HG02884 (cell line): ENCODE measurements around the gene RAB29.

Experiments used
- ATAC-seq: cut with Tn5 transposase; IDR thresholded peaks from one replicate; pipeline ENCODE4 v1.9.1; 2021; ENCODE audit warnings: mild to moderate bottlenecking, moderate library complexity; ENCODE audit not compliant: unreplicated experiment

RAB29 gene

DNA sequence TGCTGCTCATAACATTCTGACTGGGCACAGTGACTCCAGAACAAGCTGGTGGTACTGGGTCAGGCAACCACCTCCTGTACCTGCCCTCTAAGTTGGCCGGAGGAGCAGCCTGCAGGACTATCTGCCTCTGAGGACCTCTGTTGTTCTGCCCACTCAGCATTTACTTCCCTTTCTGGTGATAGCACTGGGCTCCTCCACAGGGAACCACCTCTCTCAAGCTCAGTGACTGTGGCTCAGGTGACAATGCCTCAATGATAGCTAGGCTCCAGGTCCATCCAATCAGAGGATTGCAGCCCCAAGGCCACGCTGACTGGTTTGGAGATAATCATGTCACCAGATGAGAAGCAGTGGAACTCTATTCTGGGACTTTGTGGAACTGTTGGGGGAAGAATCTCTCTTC, 21.9 kb upstream of the RAB29 start:
- no peak for ATAC-seq

DNA sequence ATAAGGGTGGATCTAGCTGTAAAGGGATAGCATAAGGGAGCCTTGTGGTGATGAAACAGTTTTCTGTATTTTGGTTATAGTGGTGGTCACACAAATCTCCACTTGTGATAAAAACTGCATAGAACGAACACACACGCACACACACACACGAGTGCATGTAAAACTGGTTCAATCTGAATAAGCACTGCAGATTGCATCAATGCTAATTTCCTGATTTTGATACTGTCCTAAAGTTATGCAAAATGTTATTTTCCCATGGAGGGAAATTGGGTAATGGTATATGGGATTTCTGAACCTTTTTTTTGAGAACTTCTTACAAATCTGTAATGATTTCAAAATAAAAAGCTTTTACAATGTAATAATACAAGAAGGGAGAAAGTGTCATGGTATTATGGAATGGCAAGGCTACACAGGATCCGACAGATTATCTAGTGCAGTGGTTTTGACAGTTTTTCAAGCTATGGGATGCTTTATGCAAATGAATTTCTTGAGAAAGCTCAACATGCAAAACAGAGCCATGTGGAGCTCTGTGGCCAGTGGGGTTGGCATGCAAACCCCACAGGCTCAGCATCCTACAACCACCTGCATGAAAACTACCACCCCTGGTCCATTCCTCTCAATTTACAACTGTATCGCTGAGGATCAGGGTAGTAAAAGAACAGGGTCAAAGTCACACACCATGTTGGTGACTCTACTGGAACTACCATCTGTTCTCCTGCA, 18.9 kb upstream of the RAB29 start:
- no peak for ATAC-seq

DNA sequence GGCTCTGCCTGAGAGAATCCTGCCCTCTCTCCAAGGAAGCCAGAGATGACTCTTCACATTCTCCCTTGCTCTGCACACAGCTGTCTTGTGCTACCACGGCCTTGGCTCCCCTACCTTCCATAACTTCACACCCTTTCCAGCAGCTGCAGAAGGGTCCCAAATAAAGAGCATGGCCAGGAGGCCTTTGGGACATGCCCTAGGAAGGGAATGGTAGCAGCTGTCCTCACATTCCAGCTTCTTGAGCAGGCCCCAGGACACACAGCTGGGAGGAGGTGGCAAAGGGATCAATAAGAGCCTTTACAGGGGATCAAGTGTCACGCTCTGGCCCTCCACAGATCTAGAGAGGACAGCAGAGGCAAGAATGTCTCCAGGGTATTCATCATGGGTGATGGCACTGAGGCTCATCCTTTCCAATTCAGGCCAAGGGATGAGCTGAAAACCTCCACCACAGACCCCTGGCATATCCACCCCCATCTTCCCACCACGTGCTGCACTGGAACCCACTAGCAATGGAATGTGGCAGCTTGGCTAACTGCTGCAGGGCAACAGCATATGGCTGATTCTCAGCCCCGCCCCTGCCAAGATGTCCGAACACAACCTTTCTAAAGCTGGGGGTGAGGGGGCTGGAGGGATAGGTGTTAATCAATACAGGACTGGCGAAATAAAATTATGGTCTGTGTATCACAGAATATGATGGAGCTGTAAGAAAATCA, 17.8 kb upstream of the RAB29 start:
- ATAC-seq, result no peak

DNA sequence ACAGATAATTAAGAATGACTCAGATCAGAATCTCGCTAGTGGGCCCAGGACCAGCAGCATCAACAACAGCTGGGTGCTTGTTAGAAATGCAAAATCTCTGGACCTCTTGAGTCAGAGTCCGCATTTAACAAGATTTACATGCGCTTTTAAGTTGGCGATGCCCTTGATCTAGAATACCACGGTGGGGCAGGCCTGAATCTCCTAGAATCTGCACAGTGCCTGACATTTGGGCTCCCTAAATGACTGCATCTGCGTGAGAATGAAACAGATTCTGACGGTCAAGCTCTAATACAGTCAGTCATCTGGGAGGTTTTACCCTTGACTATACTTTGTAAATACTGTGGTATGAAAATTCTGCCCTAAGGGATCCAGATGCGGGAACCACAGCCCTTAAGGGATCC, 17.2 kb upstream of the RAB29 start:
- no peak for ATAC-seq

DNA sequence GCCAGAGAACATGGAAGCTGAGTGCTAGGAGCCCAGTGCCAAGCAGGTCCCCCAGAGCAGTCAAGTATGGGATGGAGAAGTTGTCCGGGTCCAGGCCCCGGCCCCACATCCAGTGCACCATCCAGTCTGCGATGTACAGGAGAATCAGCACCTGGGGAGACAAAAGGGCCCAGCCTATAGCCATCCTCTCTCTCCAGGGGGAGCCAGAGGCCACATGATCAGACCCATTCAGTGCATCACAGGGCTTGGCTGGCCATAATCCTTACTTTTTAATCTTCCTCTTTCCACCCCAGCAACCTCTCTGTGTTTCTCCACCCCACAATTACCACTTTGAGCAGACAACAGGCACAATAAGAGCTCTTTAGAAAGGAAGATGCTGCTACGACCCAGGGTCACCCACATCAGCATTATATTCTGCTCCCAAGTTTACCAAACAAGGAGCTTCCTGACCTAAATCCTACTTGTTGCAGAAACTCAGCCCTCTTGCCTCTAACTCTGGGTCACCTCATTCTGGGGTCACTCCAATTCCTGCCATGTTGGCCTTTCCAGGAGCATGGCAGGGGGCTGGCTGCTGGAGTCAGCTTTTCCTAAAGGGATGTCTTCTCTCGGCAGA, 16.4 kb upstream of the RAB29 start:
- ATAC-seq, result peak; percentile 56

DNA sequence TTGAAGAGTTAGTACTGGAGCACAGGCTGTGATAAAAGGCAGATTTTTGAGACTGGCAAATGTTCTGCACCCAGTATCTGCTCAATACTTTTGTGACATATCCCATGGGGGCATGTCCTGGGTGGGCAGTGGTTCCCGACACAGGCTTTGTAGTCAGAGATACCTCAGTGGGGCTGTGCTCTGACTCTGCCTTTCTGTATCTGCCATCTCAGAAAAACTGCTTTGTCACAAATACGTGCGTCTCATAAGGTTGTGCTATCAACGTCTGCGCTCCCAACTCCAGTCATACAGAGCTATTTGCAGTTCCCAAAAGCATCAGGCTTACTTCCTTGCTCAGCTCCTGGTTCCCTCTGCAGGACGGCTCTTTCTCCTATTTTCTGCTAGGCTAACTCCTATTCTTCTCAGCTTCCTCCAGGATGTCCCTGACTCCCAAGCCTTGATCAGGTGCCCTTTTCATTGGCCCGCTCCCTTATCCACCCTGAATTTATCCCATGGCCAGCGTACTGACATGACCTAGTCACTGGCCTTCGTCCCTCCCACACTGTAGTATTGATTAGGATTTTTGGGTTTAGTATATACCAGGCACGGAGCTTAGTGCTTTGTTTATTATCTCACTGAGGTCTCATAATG, 12.1 kb upstream of the RAB29 start:
- no peak for ATAC-seq

DNA sequence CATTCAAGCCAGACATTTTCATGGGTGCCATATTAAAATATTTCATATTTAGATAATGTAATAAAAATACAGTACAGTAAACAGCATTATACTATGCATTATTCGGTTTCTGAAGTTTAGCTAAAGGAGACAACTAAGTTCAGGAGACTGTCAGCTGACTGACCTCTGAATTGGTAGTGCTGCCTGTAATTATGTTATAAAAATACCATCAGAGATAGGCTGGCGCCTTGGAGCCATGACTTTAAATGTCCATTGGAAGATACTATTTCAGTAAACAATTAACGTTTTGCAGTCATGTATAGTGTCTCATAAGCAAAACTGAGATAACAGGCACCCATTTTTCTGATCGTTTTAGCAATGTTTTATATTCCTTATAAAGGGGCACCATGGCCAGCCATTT, 11.3 kb upstream of the RAB29 start:
- no peak for ATAC-seq

DNA sequence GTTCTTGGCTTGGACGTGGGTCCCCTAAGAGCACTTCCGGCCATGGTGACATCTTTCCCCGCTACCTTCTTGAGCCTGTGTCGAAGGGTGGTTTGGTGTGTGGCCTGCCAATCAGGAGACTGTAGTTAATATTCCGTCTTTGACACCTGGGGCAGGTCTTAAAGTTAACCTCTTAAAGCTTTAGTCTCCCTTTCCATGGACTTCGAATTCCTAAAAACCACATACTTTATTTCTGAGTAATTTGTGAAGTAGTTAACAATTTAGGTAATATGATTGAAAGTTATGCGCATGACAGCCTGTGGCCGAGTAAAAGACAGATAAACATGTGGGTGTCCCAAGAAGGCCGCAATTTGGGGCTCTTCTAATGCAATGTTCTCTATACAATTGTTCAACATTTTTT, 10.2 kb upstream of the RAB29 start:
- no peak for ATAC-seq

DNA sequence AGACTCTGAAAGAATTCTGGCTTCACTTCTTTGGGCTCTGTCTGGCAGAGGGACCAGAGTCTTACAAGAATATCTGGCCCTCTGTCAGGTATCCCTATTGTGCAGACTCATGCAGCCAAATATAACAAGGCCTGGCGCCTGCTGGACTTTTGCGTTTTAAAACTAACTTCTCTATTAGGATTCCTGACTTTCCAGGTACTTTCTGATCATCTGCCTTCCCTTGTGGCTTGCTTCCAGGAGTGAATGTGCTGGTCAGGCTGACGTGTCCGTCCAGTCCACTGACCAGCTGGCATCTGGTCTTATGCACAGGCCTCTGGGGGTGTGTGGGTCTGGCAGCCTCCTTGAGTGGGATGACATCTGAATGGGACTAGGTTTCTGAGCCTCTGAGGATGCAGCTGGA, 8.6 kb upstream of the RAB29 start:
- no peak for ATAC-seq

DNA sequence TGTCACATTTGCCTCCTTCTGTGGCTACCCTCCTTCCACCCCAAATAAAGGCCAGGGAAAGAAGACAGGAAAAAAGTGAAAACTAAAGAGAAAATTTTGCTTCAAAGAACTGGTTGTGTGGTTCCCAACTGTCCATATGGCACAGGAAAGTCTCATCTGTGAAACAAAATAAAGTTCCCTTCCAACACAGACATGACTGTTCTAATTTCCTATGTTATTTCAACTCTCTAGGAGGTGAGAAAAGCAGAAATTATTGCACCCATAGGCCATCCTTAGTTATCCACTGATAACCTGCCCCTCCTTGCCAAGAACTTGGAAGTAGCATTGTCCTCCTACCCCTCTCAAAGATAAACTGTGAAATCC, 8.1 kb upstream of the RAB29 start:
- ATAC-seq, result no peak

DNA sequence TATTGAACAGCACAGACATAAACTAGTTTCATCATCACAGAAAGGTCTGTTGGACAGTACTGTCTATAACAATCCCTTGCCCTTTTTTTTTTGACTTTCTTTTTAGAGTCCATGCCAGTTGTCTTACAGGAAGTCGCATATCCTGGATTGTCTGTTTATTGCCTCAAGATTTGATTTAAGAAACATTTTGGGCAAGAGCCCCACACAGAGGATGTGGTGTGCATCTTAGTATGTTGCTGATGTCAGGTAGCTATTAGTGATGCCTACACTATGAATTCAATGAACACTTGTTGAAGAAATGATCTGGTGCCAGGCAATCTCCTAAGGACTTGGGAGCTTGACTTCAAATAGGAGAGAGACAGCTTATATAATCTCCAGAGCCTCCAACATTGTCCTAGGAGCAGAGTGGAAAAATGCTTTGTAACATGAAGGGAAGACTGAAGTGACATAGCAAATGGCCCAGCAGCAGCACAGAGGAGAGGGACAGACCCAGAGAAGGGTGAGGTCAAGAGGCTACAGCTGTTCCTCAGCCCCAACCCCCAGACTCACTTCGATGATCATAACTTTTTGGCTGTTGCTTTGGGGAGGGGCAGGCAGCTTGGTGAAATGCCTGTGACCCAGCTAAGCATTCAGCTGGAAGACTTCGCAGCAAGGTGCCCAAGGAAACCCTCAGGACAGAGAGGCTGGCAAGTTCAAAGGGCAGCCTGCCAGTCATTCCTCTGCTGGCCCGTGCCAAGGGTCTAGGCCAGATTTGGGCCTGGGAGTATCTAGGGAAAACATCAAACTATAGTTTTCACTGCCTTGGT, 7.5 kb upstream of the RAB29 start:
- ATAC-seq, result no peak

DNA sequence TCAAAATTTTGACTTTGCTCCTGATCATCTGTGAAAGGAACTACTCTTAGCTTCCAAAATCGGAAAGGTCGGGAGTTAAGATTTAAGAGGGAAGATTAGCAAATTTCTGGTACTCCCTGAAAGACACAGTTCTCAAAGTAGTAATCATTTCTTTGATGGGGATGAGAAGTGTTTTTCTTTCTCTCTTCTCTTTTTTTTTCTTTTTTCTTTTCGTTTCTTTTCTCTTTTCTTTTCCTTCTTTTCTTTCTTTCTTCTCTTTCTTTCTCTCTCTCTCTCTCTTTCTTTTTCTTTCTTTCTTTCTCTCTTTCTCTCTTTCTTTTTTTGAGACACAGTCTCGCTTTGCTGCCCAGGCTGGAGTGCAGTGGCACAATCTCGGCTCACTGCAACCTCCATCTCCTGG, 5.1 kb upstream of the RAB29 start:
- ATAC-seq, result no peak

DNA sequence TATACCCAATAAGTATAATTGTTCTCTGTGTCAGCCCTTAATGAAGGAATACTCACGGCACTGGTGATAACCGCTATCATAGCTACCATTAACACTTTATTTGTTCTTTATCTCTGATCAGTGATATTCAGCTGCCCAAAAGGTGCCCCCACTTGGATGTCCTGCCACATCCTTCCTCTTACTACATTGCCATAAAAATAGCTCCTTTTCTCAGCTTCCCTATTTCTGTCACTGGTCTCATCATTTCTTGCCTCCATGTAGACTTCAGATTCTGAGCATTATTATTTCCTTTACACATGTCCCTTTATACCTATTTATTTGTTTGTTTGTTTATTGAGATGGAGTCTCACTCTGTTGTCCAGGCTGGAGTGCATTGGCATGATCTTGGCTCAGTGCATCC, 2.7 kb upstream of the RAB29 start:
- ATAC-seq, result no peak

DNA sequence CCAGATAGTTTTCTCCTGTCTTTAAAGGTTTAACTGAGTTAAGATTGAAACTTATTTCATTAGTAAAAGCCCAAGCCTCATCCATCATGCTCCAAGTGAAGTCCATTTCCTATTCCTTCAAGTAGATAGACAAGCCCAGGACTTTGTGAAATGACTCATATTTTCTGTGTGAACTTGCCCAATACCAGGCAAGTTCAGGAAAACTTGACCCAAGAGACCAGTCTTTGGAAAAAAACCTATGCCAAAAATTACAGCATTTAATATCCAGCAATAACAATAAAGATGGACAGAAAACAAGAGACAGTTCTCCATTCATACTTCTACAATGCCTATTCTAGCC, 405 bp upstream of the RAB29 start:
- ATAC-seq, result no peak

DNA sequence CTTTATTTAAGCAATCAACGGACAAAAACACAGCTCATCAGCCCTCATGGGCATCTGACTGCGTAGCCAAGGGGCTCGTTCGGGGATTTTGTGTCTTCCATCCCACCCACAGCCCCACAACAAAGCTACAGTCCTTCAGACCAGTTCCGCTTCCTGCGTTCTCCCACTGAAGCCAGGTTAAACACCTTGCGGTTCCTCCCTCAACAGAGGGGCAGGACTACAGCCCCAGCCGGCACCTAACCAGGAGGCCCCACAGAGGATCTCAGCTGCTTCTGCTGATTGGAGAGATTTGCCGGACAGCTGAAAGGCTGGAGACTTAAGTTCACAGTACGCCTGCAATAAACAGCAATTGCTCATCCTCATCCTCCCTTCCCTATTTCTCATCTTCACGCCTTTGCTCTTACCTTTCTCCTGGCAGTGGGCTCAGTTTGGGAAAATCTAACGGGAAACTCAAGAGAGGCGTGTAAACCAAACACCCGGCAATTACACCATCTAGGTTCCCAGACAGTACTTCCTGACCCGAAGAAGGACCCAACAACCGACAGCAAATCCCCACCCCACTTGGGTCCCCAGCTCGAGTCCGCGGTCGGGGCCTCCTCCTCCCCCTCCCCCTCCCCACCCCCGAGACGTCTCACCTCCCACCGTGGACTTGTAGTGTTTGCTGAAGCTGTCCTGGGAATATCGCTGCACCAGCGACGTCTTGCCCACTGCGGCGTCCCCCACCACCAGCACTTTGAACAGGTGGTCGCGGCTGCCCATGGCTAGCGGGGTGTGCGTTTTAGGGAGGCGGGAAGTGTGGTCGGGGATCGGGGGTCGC, 876 bp downstream of the RAB29 start:
- no peak for ATAC-seq

DNA sequence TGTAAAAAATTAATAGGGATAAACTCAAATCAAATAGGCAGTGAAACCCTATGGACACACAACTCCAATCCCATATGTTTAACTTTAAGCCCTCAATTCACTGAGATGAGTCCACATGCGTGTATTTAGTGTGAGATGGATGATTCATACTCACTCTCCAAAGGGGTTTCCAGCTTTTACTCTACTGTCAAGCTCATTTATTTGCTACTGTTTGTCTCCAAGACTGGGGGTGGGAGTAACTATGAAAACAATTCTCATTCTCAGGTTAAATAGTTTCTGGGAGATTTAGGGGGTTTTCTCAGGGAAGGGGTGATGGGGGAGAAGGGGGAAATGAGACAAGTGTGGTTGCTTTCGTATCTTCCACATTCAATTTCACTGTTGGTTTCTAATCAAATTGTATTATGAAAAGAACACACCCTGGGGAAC, 2.7 kb downstream of the RAB29 start:
- no peak for ATAC-seq

DNA sequence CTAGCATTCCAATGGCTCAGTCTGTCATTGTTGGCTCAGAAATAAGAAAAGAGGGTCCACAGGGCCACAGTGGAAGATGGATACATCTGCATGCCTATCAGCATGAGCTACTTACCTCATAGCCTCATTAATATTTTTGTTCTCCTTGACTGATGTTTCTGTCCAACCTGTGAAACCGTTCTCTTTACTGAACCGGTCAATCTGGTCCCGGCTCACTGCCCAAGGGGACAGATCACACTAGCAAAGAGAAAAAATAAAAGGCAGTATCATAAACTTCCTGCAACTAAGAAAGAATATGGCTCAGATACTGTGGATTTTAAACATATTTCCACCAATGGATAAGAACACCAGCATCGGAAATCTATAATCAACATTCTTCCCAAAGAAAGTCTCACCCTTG, 4.7 kb downstream of the RAB29 start:
- ATAC-seq, result no peak

DNA sequence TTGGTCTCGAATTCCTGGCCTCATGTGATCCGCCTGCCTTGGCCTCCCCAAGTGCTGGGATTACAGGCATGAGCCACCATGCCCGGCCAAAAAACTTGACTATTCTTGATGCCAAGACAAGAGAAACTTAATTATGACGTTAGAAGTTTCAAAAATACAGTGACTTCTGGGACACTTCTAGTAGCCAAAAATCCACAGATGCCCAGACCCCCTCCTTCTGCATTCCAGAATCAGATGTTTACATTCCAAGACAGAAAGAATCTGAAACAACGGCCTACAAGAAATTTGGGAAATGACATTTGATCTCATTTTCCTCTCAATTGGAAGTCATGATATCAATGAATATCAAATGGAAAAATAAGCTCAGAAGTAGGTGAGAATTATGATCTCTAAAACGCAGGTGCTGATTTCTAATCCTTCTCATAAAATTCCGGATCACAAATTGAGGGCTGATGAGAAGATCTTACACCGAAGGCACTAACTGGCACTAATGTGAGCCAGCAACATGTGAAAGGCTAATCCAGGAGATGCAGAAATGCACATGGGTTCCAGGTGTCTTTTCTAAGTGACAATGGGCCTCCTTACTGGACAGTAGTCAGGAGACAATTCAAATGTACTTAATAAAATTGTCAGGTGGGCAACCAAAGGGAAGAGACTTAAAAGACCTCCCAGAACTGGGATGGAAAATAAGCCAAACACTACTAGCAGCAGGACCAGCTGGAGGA, 5.5 kb downstream of the RAB29 start:
- no peak for ATAC-seq

DNA sequence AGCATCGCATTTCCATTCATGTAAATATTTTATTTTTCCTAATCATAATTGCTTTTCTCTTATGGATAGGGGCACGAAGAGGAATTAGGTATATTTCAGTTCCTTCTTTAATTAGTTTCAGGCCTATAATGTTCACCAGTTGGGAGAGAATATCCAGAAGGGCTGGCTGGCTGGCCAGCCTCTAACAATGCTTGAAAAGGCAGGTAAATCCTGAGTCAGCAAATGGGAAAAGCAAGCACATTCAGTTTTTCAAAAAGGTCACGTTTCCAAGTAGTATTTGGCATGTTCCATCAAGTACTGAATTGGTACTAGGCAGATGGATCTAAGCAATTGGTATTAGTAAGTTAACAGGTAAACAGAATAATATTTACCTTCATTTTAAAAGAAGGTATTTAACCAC, 8.0 kb downstream of the RAB29 start:
- no peak for ATAC-seq

DNA sequence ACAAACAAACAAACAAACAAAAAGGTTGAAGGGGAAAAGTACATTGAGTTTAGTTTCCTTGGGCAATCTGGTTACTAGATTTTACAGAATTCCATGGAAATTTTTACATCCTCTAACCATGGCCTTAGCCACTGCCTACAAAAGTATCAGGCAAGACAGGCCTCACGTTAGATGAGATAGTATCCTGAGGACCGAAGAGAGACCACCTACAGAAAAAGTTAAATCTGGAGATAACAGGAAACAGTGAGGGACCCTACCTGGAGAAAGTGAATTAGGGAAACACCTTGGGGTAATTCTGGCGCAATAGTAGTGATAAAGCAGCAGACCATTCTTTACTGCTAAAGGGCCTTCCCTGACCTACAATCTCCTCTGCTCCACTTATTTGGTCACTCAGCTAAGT, 8.7 kb downstream of the RAB29 start:
- no peak for ATAC-seq
